Fibroblast of lung (primary cell): ENCODE measurements around the gene MAP4K4. TPM values are rescaled to one million over a fixed set of nuclear protein-coding genes. Genes with fewer than 3 reads are reported as not detected.

Source experiments
- DNase-seq, 2 donors: peaks; one replicate each; pipeline versions ENCODE4 v3.0.0 to v3.0.0-alpha.2; 2010; ENCODE audit warnings: low read depth in 2 of 2
- H2AFZ ChIP-seq: 2 replicates; pipeline ENCODE4 v1.5.1; 2012; ENCODE audit warnings: low read length, control low read depth, inconsistent platforms
- H3K27ac ChIP-seq: 2 replicates; pipeline ENCODE4 v1.5.1; 2011; ENCODE audit warnings: low read length, control low read depth; ENCODE audit not compliant: insufficient read depth
- H3K27me3 ChIP-seq: 2 replicates; pipeline ENCODE4 v1.5.1; 2011; ENCODE audit warnings: mild to moderate bottlenecking, low read length; ENCODE audit not compliant: control insufficient read depth, insufficient read depth
- H3K36me3 ChIP-seq: 2 replicates; pipeline ENCODE4 v1.5.1; 2011; ENCODE audit warnings: low read length; ENCODE audit not compliant: control insufficient read depth, insufficient read depth
- H3K4me1 ChIP-seq: 2 replicates; pipeline ENCODE4 v1.5.1; 2011; ENCODE audit warnings: low read length; ENCODE audit not compliant: control insufficient read depth, insufficient read depth; ENCODE audit errors: extremely low read depth
- H3K4me2 ChIP-seq: 2 replicates; pipeline ENCODE4 v1.5.1; 2011; ENCODE audit warnings: low read length, control low read depth; ENCODE audit not compliant: insufficient read depth; ENCODE audit errors: extremely low read depth
- H3K4me3 ChIP-seq, 4 experiments: fragments of 200-600 bp in 1 of 4; sonication (generic) in 1 of 4; replicated peaks in 1 of 4; 2 replicates each; pipeline ENCODE4 v1.5.1; 2011 to 2016; ENCODE audit warnings: low read length in 4 of 4, low read depth in 3 of 4, mild to moderate bottlenecking in 3 of 4, control low read depth in 2 of 4, inconsistent platforms in 1 of 4, mixed read lengths in 1 of 4; ENCODE audit not compliant: insufficient read depth in 1 of 4; ENCODE audit errors: control extremely low read depth in 1 of 4
- H3K79me2 ChIP-seq: 2 replicates; pipeline ENCODE4 v1.5.1; 2012; ENCODE audit warnings: mild to moderate bottlenecking, low read length, inconsistent platforms; ENCODE audit not compliant: control insufficient read depth, insufficient read depth
- H3K9ac ChIP-seq: 2 replicates; pipeline ENCODE4 v1.5.1; 2011; ENCODE audit warnings: mild to moderate bottlenecking, low read length, control low read depth; ENCODE audit not compliant: insufficient read depth
- H3K9me3 ChIP-seq: 2 replicates; pipeline ENCODE4 v1.5.1; 2012; ENCODE audit warnings: low read depth, low read length; ENCODE audit not compliant: control insufficient read depth, insufficient read depth
- H4K20me1 ChIP-seq: 2 replicates; pipeline ENCODE4 v1.5.1; 2011; ENCODE audit warnings: low read length; ENCODE audit not compliant: control insufficient read depth, insufficient read depth; ENCODE audit errors: extremely low read depth
- EZH2 ChIP-seq: IDR thresholded peaks from 2 replicates; pipeline ENCODE4 v1.5.1; 2012; ENCODE audit warnings: low read length, control low read depth, mild to moderate bottlenecking; ENCODE audit errors: missing control alignments
- polyA plus RNA-seq, 2 donors: library from polyadenylated mRNA; depleted of rRNA in 1 of 2; stranded (reverse) in 1 of 2; unstranded in 1 of 2; fragments of >200 nt; gene quantifications; 2 replicates each; pipeline ENCODE4 v1.2.1, GENCODE V29; 2011 to 2012; ENCODE audit warnings: missing spikeins in 1 of 2
- total RNA-seq: library from RNA; depleted of rRNA; stranded (reverse); fragments of >200 nt; gene quantifications from 2 replicates; pipeline ENCODE4 v1.2.1, GENCODE V29; 2014
- TF ChIP-seq, protein P1 (sequence below), 2 donors: IDR thresholded peaks in 1 of 2; conservative IDR thresholded peaks in 1 of 2; 1 replicate in 1 of 2; 2 replicates in 1 of 2; pipeline ENCODE4 v1.5.1; 2011 to 2012; ENCODE audit warnings: low read length in 2 of 2, control low read depth in 1 of 2, inconsistent platforms in 1 of 2, low read depth in 1 of 2, mild to moderate bottlenecking in 1 of 2

MAP4K4 gene
- total and polyA plus RNA-seq, 2 donors (not counting 1 experiment from before 2014, with no cell fraction given), result 113 to 164 TPM

DNA sequence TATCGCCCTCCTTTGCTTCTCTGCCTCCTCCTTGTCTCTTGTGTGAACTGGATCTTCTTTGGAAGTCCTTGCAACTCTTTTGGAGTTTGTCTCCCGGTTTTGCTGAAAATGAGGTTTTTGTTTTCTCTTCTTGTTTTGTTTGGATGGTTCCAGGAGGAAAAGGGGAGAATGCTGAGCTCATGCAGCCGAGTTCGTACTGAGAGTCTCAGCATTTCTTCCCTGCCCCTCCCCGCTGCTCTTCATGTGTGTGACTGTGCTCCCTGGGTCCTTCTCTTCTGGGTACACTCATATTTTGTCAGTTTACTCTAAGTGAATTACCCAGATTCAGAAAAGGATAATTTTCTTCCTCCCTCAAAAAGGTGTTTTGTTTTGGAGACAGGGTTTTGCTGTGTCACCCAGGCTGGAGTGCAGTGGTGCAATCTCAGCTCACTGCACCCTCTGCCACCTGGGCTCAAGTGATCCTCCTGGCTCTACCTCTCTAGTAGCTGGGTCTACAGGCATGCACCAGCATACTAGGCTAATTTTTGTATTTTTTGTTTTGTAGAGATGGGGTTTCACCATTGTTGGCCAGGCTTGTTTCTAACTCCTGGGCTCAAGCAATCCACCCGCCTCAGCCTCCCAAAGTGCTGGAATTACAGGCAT lies 151.4 kb downstream of the MAP4K4 start:
- DNase-seq, result no peak
- Histone ChIP-seq H3K9ac (no peak overlapping the region), H3K27ac (peak overlapping the region; percentile 4), H2AFZ (no peak overlapping the region), H4K20me1 (no peaks in the 10 kb centered on the region), H3K4me3 (no peak overlapping the region), H3K4me1 (peaks cover 4% of the 10 kb centered on the region), H3K36me3 (peaks cover 7% of the 10 kb centered on the region), H3K4me2 (no peak overlapping the region), H3K79me2 (peaks cover 17% of the 10 kb centered on the region), H3K27me3 (no peaks in the 10 kb centered on the region), H3K9me3 (no peaks in the 10 kb centered on the region)
- no peak for TF ChIP-seq EZH2
- TF ChIP-seq, protein P1, sequence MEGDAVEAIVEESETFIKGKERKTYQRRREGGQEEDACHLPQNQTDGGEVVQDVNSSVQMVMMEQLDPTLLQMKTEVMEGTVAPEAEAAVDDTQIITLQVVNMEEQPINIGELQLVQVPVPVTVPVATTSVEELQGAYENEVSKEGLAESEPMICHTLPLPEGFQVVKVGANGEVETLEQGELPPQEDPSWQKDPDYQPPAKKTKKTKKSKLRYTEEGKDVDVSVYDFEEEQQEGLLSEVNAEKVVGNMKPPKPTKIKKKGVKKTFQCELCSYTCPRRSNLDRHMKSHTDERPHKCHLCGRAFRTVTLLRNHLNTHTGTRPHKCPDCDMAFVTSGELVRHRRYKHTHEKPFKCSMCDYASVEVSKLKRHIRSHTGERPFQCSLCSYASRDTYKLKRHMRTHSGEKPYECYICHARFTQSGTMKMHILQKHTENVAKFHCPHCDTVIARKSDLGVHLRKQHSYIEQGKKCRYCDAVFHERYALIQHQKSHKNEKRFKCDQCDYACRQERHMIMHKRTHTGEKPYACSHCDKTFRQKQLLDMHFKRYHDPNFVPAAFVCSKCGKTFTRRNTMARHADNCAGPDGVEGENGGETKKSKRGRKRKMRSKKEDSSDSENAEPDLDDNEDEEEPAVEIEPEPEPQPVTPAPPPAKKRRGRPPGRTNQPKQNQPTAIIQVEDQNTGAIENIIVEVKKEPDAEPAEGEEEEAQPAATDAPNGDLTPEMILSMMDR (conservative IDR thresholded peaks at IDR 0.05 in 1 of 2, IDR thresholded peaks at IDR 0.05 in 1 of 2; ENCODE audit: low read depth in 1 of 2, low read length in 2 of 2), result no peak

DNA sequence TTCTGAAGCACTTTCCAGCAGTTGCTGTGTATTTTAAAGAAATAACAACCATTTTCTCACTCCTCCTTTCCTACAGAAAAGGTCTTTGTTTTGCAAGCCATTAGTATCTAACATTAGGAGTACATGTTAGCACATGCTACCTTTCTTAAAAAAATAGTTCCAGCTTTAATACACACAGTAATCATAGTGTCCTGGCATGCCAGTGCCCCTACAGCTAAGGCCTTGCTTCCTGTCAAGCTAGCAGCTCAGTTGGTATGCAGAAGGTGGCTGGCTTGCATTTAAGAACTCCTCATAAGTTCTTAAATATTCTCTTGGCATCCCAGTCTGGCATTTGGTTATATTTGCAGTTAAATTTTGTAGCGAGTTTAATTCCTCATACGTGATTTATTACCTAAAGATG lies 152.9 kb downstream of the MAP4K4 start:
- Histone ChIP-seq H3K9me3 (no peaks in the 10 kb centered on the region), H3K36me3 (peaks cover 2% of the 10 kb centered on the region), H3K27ac (no peak overlapping the region)

DNA sequence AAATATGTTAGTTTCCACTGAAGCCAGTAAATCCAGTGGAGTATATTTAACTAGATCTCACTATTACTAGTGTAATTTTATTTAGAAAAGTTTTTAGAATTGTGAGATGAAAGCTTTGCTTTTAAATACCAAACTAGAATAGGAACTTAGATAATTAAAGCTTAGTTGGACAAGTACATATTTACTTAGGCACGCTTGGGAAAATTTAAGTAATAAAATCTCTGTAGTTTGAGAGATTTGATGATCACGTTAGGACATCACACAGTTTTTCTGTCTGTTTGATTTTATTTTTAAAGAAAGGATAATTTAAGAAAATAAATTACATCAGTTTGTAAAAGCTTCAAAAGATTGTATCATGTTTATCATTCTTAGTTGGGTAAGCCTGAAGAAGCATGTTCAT lies 153.5 kb downstream of the MAP4K4 start:
- Histone ChIP-seq H3K27ac (no peak overlapping the region), H3K9me3 (no peaks in the 10 kb centered on the region), H3K4me1 (peaks cover 2% of the 10 kb centered on the region), H4K20me1 (no peaks in the 10 kb centered on the region), H3K79me2 (peaks cover 17% of the 10 kb centered on the region), H2AFZ (no peak overlapping the region), H3K27me3 (no peaks in the 10 kb centered on the region), H3K9ac (no peak overlapping the region), H3K4me3 (no peak overlapping the region), H3K36me3 (peaks cover 2% of the 10 kb centered on the region), H3K4me2 (no peak overlapping the region)
- no peak for DNase-seq
- TF ChIP-seq EZH2, result no peak
- TF ChIP-seq, protein P1 (conservative IDR thresholded peaks at IDR 0.05 in 1 of 2, IDR thresholded peaks at IDR 0.05 in 1 of 2; ENCODE audit: low read depth in 1 of 2, low read length in 2 of 2), result no peak

More for the DNA sequence above, 152.9 kb downstream of the MAP4K4 start:
- Histone ChIP-seq H2AFZ (no peak overlapping the region), H3K4me3 (no peak overlapping the region), H3K4me1 (peaks cover 2% of the 10 kb centered on the region), H3K9ac (no peak overlapping the region), H3K79me2 (peaks cover 17% of the 10 kb centered on the region), H3K27me3 (no peaks in the 10 kb centered on the region), H3K4me2 (no peak overlapping the region), H4K20me1 (no peaks in the 10 kb centered on the region)
- TF ChIP-seq, protein P1 (conservative IDR thresholded peaks at IDR 0.05 in 1 of 2, IDR thresholded peaks at IDR 0.05 in 1 of 2; ENCODE audit: low read depth in 1 of 2, low read length in 2 of 2), result no peak
- no peak for TF ChIP-seq EZH2
- DNase-seq, result no peak
